ENCODE results near the gene MAEA.

Gene MAEA

GRCh38 chr4:1305261-1305711 is 15.6 kb downstream of the MAEA start:
- DNase-seq: no peak

GRCh38 chr4:1305781-1306455 is 16.2 kb downstream of the MAEA start:
- no peak for DNase-seq

DNA sequence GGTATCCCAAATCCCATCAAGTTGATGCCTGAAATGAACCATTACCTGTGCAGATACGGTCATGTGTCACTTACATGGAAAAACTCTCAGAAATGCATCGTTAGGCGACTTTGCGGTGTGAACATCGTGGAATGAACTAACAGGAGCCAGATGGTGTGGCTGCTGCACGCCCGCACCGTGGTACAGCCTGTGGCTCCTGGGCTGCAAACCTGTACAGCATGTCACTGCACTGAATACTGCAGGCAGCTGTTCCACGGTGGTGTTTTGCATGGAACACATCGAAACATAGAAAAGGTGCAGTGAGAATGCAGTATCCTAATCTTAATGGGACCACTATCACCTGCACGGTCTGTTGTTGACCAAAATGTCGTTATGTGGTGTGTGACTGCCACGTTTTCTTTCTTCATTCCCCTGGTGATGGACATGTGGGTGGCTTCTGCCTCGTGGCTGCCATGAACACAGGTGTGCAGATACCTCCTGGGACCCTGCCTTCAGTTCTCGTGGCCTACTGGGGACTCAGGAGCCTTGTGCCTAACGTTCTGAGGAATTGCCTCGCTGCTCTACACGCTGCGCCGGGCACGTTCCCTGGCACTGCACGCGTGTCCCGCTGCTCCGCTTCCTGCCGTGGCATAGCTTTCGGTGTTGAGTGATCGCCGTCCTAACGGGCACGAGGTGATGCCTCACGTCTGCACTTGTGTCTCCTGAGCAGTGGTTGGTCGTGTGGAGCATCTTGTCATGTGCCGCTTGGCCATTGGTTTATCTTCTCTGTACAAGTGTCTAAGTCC is 18.5 kb downstream of the MAEA start:
- no peak for DNase-seq

DNA sequence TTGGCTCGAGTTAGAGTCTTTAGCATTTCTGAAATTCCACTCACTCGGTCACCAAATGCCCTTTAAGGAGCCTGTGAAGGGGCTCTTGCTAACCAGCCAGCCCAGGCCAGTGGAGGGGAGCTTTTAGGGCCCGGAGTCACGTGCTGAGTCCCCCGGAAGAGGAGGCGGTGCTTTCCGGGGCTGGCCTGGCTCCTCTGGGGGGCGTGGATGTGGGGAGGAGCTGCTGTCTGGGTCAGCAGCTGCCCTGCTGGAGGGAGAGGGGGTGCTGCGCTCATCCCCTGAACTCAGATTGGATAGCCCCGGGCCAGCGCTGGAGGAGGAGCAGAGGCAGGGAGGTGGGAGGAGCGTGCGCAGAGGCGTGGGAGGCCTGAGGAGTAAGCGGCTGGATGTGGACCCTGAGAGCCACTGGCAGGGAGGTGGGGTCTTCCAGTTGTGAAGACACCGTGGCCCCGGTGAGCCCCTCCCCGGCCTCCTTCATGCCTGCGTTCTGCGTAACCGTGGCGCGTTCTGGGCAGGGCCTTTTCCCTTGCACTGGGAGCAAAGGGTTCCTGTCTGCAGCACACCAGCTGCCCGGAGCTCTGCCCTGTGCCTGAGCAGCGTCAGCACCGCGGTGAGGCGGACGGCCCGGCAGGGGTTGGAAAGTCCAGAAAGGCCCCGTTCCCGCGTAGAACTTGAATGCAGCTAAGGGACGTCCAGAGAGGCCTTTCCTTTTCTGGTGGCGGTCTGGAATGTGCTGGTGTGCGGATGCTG is 19.7 kb downstream of the MAEA start:
- DNase-seq: no peak

DNA sequence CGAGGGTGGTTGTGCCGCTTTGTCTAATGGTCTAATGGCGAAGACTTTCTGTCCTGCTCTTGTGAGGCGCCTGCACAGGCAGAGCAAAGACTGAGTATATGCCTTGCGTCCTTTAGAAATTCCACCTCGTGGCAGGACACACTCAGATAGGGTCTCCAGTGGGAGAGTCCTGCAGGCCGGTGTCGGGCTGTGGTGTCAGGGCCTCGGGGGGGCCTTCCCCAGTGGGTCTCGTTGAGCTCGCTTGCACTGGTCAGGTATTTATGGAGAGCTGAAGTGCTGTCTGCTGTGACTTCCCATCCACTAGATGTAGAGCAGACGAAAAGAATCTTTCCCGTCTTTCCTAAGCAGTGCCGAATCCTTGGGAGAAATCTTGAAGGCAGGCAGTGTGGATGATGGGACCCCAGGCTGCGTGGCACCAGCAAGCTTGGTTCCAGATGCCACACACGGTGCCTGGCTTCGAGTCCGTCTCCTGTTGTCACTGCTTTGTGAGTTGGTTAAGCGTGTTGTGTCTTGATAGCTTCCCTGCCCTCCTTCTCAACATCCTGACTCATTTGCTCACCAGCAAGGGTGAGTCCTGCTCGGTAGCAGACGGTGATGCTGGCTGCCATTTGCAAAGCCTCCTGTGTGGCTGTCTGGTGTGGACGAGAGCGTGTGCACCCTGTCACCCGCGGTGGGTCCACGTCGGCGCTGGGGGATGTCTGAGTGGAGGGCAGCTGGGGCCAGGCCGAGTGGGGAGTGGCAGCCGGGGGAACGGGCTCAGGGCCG is 20.5 kb downstream of the MAEA start:
- DNase-seq: no peak

DNA sequence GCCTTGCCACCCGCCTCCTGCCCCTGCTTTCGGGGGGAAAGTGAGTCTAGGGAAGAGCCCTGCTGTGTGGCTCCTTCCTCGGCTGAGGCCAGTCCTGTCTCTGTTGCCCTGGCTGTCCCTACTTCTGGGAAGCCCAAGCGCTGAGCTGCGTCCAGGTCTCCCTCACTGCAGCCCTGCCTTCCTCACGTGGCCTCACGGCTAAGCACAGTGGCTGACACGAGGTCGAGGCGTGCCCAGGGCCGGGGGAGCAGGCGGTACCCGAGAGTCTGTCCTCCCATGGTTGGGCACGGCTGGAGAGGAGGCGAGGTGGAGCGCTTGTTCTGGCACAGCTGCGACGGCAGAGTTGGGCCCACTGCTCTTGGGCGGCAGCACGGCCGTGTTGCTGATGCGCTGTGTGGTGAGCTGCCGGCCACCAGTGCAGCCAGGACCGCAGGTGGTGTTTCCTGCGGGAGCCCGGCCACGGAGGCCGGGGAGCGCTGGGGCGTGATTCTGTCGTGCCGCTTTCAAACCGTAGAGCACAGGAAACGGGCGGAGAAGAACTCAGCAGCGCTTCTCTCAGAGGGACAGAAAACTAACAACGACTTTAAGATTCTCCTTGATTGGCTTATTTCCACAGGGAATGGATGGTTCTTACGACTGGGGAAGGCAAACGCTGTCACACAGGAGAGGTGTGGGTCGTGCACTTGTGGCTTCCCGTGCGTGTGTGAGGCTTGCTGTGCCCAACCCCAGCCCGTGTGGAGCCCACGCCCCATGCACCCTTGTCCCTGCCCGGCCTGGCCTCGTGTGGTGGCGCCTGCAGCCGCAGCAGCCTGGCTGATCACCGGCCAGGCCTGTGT is 21.3 kb downstream of the MAEA start:
- DNase-seq: no peak

- DNase-seq: no peak
Measured at GRCh38 chr4:1312821-1313640, 23.3 kb downstream of the MAEA start.

DNA sequence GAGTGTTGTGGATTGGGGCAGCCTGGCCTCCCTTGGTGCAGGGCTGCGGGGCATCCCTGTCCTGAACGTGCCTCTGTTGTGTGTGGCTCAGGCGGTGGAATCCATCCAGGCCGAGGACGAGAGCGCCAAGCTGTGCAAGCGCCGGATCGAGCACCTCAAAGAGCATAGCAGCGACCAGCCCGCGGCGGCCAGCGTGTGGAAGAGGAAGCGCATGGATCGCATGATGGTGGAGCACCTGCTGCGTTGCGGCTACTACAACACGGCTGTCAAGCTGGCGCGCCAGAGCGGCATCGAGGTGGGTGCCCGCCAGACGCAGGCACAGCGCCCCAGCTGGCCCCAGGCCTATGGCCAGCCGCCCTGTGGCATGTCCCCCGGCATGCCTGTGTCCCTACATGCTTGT is 25.6 kb downstream of the MAEA start:
- no peak for DNase-seq

- no peak for DNase-seq
Measured at GRCh38 chr4:1315836-1316536, 26.3 kb downstream of the MAEA start.

- no peak for DNase-seq
Measured at GRCh38 chr4:1316537-1317168, 27.0 kb downstream of the MAEA start.

- no peak for DNase-seq
Measured at GRCh38 chr4:1317177-1318045, 27.7 kb downstream of the MAEA start.

DNA sequence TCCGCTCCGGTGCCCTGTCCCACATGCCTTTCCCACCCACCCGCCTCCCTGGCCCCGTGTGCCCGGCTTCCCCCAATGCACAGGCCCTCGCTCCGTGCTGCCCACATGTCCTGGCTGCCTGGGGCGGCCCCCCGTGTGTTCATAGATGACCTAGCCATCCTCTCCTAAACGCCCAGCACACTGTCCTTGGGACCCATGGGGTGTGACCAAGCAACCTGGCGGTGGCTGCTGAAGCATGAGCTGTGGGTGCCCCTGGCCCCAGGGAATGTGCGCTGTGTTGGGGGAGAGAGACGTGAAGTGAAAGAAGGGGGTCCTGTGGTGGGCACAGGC is 28.3 kb downstream of the MAEA start:
- DNase-seq: no peak

DNA sequence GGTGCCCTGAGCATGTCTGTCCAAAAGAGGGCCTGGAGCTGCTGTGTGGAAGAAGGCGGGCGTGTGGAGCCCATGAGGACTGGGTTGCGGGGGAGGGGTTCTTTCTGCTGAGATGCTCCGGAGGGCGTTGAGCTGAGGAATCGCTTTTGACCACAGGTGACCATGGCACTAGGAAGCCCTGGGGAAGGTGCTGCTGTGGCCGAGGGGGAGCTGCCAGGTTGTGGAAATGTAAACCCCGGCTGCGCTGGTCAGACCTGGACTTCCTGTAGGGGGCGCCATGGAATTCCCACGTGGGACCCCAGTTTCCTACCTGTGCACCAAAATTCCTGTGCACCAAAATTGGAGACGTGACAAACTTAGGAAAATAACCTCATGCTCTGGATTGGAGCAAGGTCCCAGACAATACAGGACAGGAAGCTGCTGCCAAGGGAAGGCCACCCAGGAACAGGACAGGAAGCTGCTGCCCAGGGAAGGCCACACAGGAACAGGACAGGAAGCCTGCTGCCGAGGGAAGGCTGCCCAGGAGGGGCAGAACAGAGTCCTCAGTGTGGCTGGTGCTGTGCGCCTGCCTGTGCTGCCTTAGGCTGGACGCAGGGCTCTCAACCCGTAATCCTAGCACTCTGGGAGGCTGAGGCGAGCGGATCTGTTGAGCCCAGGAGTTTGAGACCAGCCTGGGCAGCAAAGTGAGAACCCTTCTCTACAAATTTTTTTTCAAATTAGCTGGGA is 29.0 kb downstream of the MAEA start:
- DNase-seq: no peak

DNA sequence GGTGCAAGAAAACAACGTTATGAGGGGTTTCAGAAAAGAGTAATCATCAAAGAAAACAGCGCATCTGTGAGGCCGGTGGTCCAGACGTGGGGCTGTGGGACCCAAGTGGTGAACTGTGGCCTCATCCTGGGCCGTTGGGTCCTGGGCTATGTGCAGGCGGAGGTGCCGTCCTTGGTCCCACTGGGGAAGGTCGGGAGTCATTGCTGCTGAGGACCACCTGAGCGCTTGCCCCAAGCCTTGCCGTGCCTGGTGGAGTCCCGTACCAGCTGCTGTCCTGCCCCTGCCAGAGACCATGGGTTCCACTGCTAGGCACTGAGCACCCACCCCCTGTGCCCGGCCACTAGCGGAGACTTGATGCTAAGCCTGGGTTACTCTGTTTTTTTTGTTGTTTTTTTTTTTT is 31.8 kb downstream of the MAEA start:
- no peak for DNase-seq

GRCh38 chr4:1321946-1322650 is 32.4 kb downstream of the MAEA start:
- DNase-seq: no peak

DNA sequence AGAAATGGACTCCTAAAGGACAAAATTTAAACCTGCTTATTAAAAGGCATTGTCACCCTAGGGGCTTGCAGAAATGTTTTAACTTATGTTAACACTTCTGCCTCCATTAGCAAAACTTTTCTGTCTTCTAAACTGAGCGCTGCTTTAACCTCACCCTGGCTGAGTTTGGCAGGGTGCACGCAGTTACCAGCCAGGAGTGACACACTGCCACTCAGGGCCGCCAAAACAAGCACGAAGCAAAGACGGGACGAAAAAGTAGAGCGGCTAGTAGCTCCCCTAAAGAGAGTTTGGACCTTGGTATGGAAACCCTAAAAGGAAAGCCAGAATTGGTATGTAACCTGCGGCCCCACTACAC is 33.6 kb downstream of the MAEA start:
- DNase-seq: no peak

DNA sequence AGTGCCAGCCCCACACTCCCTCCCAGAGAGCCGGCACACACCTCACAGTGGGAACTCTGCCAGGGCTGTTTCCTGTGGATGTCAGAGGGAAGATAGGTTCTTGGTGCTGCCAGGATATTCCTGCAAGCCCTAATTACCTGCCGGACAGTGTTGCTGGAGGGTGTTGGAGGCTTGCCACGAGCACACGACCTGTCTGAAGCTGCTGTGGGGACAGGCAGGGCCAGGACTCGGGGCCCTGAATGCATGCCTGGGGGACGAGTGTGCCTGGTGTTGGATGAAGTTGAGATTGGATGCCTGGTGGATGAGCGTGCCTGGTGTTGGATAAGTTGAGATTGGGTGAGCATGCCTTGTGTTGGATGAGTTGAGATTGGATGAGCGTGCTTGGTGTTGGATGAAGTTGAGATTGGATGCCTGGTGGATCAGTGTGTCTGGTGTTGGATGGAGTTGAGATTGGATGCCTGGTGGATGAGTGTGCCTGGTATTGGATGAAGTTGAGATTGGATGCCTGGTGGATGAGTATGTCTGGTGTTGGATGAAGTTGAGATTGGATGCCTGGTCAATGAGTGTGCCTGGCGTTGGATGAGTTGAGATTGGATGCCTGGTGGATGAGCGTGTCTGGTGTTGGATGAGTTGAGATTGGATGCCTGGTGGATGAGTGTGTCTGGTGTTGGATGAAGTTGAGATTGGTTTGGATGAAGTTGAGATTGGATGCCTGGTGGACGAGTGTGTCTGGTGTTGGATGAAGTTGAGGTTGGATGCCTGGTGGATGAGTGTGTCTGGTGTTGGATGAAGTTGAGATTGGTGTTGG is 34.1 kb downstream of the MAEA start:
- DNase-seq: no peak
